Measurements from ENCODE around the gene PARP3. TPM values are rescaled to one million over a fixed set of nuclear protein-coding genes. Genes with fewer than 3 reads are reported as not detected.
"Not testable (repeated sequence)": the region's sequence is repeated elsewhere in the genome, so short reads cannot be mapped to it uniquely, and the experiment has no call there.

Gene PARP3
- total RNA-seq, 1 donor from 2014 or later, result 20.6 TPM

GRCh38 chr3:51921081-51921578 lies 21.0 kb upstream of the PARP3 start:
- H3K27me3 ChIP-seq, result no peaks in the 10 kb centered on the region
- intact Hi-C loops (cut with DNase I), result no loop called here
- H3K27ac ChIP-seq, result no peak overlapping the region
- H3K4me1 ChIP-seq, result no peaks in the 10 kb centered on the region
- no peak for DNase-seq (ENCODE audit: extremely low spot score in 2 of 2)
- H3K9me3 ChIP-seq, result no peaks in the 10 kb centered on the region
- TF ChIP-seq POLR2A (IDR thresholded peaks at IDR 0.05) (no peak), POLR2AphosphoS5 (IDR thresholded peaks at IDR 0.05; ENCODE audit: insufficient read depth in 1 of 2, low read depth in 1 of 2) (no peak), CTCF (IDR thresholded peaks at IDR 0.05) (no peak)
- no peak overlapping the region for H3K4me3 ChIP-seq
- no peaks in the 10 kb centered on the region for H3K36me3 ChIP-seq

- H3K36me3 ChIP-seq, result no peaks in the 10 kb centered on the region
- intact Hi-C loops (cut with DNase I), result no loop called here
- no peak overlapping the region for H3K27ac ChIP-seq
- DNase-seq (ENCODE audit: extremely low spot score in 2 of 2), result no peak
- TF ChIP-seq POLR2AphosphoS5 (IDR thresholded peaks at IDR 0.05; ENCODE audit: insufficient read depth in 1 of 2, low read depth in 1 of 2) (no peak), CTCF (IDR thresholded peaks at IDR 0.05) (no peak), POLR2A (IDR thresholded peaks at IDR 0.05) (no peak)
- H3K4me3 ChIP-seq, result no peak overlapping the region
- no peaks in the 10 kb centered on the region for H3K27me3 ChIP-seq
- no peaks in the 10 kb centered on the region for H3K4me1 ChIP-seq
- no peaks in the 10 kb centered on the region for H3K9me3 ChIP-seq
These were observed 14.8 kb upstream of the PARP3 start for GRCh38 chr3:51927061-51927977.

GRCh38 chr3:51928438-51928837 lies 13.7 kb upstream of the PARP3 start:
- Histone ChIP-seq H3K27me3 (no peaks in the 10 kb centered on the region), H3K9me3 (no peaks in the 10 kb centered on the region), H3K4me3 (no peak overlapping the region), H3K36me3 (peaks cover 0 to 3% of the 10 kb centered on the region in 2 donors), H3K27ac (no peak overlapping the region), H3K4me1 (no peaks in the 10 kb centered on the region)
- TF ChIP-seq POLR2A (IDR thresholded peaks at IDR 0.05) (no peak), CTCF (IDR thresholded peaks at IDR 0.05) (no peak), POLR2AphosphoS5 (IDR thresholded peaks at IDR 0.05; ENCODE audit: insufficient read depth in 1 of 2, low read depth in 1 of 2) (no peak)
- DNase-seq (ENCODE audit: extremely low spot score in 2 of 2), result no peak
- intact Hi-C loops (cut with DNase I), result no loop called here

GRCh38 chr3:51928981-51929380 lies 13.2 kb upstream of the PARP3 start:
- H3K4me3 ChIP-seq; H3K36me3 ChIP-seq; H3K27me3 ChIP-seq; H3K27ac ChIP-seq; H3K9me3 ChIP-seq; intact Hi-C loops (cut with DNase I); DNase-seq (ENCODE audit: extremely low spot score in 2 of 2); H3K4me1 ChIP-seq: not testable (repeated sequence)

GRCh38 chr3:51929420-51930003 lies 12.7 kb upstream of the PARP3 start:
- Histone ChIP-seq H3K9me3 (no peaks in the 10 kb centered on the region), H3K4me1 (no peaks in the 10 kb centered on the region), H3K27ac (no peak overlapping the region), H3K27me3 (no peaks in the 10 kb centered on the region), H3K36me3 (peaks cover 0 to 14% of the 10 kb centered on the region in 2 donors), H3K4me3 (no peak overlapping the region)
- intact Hi-C loops (cut with DNase I), result no loop called here
- TF ChIP-seq CTCF (IDR thresholded peaks at IDR 0.05) (no peak), POLR2A (IDR thresholded peaks at IDR 0.05) (no peak), POLR2AphosphoS5 (IDR thresholded peaks at IDR 0.05; ENCODE audit: insufficient read depth in 1 of 2, low read depth in 1 of 2) (no peak)
- DNase-seq (ENCODE audit: extremely low spot score in 2 of 2), result no peak

All from vagina (tissue), 2 donors.